Fibroblast of skin of left biceps (primary cell): Measurements from ENCODE around the gene SORD.
"Not testable (repeated sequence)": the region's sequence is repeated elsewhere in the genome, so short reads cannot be mapped to it uniquely, and the experiment has no call there.

ENCODE experiments used
- DNase-seq, 2 experiments: peaks; one replicate each; pipeline ENCODE4 v3.0.0-alpha.2; 2013; ENCODE audit warnings: low read depth in 2 of 2

Gene SORD

GRCh38 chr15:45022871-45023658 is at the start of gene SORD:
SORD (plus strand) TSS chr15:45023195; CDS start chr15:45023284, 89 bp downstream.
- peak; percentile 31 to 52 for DNase-seq

DNA sequence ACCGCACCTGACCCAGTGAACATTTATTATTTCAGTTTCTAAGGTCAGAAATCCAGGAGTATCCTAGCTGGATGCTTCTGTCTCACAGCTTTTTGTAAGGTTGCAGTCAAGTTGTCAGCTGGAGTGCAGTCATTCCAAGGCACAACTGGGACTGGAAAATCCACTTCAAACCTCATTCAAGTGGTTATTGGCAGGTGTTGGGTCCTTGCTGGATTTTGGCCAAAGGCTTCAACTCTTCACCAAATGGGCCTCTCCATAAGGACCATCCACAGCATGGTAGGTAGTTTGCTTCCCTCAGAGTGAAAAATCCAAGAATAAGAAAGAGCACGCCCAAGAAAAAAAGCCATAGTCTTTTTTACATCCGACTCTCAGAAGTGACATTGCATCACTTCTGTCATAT is 46.8 kb upstream of the SORD start:
- DNase-seq, result not testable (repeated sequence)

GRCh38 chr15:44977781-44978180 is 45.2 kb upstream of the SORD start:
- DNase-seq, result not testable (repeated sequence)

- DNase-seq, result not testable (repeated sequence)
Measured at GRCh38 chr15:44979617-44980339, 43.2 kb upstream of the SORD start.

DNA sequence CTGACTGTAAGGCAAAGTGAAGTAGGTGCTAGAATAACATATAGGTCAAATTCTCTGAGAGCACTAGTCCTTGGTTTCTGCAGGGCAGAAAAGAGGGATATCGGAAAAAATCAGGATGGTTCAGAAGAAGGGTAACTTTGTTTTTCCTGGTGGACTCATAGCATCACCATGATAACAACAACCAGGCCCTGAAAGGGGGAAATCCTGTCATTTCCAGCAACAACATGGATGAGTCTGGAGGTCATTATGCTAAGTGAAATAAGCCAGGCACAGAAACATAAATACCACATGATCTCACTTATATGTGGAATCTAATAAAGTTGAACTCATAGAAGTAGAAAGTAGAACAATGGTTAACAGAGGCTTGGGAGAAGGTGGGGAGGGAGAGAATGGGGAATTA is 38.9 kb upstream of the SORD start:
- DNase-seq, result not testable (repeated sequence)

DNA sequence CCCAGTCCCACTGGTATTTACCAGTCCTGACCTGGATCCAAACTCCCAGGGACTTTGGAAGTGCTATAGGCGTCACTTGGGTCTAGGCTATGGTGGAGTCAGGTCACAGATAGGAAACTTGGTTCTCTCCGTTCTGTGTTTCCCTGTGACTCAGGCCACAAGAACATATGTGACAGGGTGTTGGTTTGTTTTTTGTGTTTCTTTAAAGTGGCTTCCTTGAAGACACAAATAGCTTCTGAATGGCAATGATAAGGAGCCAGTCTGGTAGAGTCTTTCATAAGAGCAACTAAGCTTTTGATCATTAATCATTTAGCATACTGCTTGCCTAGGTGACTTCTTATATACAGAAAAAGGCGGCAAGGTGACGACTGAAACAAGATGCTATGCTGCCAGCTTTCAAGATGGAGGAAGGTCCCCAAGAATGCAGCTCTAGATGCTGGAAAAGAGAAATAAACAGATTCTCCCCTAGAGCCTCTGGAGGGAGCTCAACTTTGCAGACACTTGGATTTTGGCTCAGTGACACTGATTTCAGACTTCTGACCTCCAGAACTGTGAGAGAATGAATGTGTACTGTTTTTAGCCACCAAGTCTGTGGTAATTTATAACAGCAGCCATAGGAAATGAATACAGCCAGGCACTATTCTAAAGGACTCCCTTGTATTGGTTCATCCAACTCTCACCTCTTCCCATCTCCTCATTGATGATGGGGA is 36.5 kb upstream of the SORD start:
- DNase-seq, result not testable (repeated sequence)

DNA sequence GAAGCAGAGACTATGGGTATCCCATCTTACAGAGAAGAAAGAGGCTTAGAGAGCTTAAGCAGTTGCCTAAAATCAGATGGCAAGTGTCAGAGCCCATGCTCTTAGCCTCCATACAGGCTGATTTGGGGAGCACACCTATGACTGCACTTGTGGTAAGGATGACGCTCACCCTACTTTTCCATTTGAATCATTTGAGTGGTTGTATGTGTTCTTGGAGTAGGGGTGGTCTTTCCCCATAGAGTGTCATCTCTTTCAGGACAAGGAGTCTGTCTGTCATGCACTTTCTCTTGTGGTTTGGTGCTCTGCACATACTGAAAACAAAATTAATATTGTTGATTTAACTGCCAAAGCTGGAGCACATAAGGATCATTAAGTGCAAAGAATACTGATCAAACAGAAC is 35.3 kb upstream of the SORD start:
- DNase-seq, result not testable (repeated sequence)

DNA sequence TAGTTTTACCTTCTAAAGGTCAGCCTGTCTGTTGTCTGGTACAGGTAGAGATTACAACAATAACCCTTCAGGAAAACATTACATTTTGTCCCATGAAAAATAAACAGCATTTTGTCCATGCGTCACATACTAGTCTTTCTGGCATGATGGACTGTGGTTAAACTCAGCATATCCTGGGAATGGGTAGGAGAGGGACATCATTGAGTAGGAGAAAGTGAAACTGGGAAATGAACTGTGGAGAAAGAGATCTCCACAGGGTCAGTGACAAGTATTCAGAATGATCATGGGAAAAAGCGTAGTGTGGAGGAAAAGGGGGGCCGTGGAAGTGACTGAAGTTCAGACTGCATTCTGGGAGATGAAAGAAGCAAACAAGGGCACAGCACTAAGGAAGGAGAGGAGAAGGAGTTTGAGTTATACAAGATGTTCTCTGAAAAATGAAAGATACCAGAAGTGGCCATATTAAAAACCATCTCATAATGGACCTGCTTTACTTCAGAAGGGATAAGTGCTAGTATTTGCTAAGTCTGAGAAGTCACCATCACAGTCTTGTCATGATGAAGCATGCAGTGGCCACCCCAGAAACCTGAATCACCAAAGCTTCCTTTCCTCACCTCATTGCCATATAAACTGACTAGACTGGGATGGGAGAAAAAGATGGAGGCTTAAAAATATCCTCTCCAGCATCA is 34.7 kb upstream of the SORD start:
- DNase-seq, result not testable (repeated sequence)

- DNase-seq, result not testable (repeated sequence)
Measured at GRCh38 chr15:44988870-44989219, 34.1 kb upstream of the SORD start.

GRCh38 chr15:44997632-44998031 is 25.4 kb upstream of the SORD start:
- not testable (repeated sequence) for DNase-seq

- no peak for DNase-seq
Measured at GRCh38 chr15:44999105-44999504, 23.9 kb upstream of the SORD start.

- DNase-seq, result not testable (repeated sequence)
Measured at GRCh38 chr15:45001180-45001579, 21.8 kb upstream of the SORD start.

DNA sequence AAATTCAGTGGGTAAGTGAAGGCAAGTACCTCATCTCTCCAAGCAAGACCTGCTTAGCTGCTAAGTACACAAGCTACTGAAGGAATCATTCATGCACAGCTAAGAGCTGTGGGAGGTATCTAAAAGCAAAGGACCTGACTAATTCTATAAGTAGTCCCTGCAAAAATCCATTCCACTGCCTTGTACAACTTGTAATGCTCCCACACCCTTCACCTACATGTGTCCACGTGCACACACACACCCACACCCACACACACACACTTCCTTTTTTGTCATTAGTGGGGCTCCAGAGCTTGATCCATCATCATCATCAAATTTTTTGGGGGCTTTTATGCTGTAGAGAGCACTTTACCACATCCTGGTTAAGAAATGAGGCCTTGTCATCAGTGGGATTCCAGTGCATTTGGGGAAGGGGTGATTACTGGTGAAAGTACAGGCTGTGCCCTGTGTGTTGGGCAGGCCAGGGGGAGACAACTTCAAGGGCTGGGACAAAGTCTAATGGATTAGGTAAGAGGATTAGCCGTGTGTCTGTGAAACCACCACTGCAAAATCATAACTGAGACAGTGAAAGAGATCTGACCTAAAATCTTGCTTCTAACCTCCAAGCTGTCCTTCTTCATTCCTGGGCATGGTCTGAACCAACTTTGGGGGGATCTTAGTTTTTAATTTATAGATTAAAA is 19.1 kb upstream of the SORD start:
- DNase-seq, result not testable (repeated sequence)

DNA sequence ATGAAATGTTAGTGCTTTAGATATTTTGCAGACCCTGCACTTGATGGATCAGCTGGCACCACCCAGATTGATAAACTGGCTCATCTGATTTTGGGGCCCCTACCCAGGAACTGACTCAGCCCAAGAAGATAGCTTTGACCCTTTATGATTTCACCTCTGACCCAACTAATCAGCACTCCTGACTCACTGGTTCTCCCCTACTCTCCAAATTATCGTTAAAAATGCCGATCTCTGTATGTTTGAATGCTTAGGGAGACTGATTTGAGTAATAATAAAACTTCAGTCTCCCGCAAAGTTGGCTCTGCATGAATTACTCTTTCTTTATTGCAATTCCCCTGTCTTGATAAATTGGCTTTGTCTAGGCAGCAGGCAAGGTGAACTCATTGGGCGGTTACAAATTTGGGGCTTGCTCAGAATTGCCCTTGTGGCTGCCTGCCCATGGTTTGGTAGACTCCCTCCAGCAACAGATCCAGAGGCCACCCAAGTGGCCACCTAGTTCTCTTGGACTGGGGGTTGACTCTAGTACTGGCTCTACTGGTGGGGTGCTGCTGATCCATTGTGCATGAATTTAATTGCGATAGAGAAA is 18.3 kb upstream of the SORD start:
- DNase-seq, result not testable (repeated sequence)

- no peak for DNase-seq
Measured at GRCh38 chr15:45009046-45009445, 13.9 kb upstream of the SORD start.

DNA sequence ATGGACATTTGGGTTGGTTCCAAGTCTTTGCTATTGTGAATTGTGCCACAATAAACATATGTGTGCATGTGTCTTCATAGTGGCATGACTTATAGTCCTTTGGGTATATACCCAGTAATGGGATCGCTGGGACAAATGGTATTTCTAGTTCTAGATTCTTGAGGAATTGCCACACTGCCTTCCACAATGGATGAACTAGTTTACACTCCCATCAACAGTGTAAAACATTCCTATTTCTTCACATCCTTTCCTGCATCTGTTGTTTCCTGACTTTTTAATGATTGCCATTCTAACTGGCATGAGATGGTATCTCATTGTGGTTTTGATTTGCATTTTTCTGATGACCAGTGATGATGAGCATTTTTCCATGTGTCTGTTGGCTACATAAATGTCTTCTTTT is 7.9 kb upstream of the SORD start:
- not testable (repeated sequence) for DNase-seq

- DNase-seq, result not testable (repeated sequence)
Measured at GRCh38 chr15:45020222-45020900, 2.6 kb upstream of the SORD start.

- not testable (repeated sequence) for DNase-seq
Measured at GRCh38 chr15:45020901-45021259, 2.1 kb upstream of the SORD start.

DNA sequence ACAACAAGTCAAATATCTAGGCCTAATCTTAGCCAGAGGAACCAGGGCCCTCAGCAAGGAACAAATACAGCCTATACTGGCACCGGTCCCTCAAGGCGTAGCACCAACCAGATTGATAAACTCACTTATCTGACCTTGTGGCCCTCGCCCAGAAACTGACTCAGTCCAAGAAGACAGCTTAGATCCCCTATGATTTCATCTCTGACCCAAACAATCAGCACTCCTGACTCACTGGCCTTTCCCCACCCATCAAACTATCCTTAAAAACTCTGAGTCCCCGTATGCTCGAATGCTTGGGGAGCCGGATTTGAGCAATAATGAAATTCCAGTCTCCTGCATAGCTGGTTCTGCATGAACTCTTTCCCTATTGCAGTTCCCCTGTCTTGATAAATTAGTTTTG is 1.6 kb upstream of the SORD start:
- DNase-seq, result no peak

GRCh38 chr15:45023659-45024225 is 747 bp downstream of the SORD start:
- DNase-seq, result no peak
